GM18907 (cell line): ENCODE results near the gene SAP30BP.
A peak's percentile ranks its signal among the peaks of the same experiment; 100 is the strongest.

ENCODE experiments used
- ATAC-seq: cut with Tn5 transposase; IDR thresholded peaks from one replicate; pipeline ENCODE4 v1.9.1; 2021; ENCODE audit warnings: mild to moderate bottlenecking, moderate library complexity; ENCODE audit not compliant: unreplicated experiment

SAP30BP gene

GRCh38 chr17:75646638-75646992 lies 20.5 kb upstream of the SAP30BP start:
- no peak for ATAC-seq

- no peak for ATAC-seq
Measured at GRCh38 chr17:75647061-75647460, 20.1 kb upstream of the SAP30BP start.

GRCh38 chr17:75647921-75648320 lies 19.2 kb upstream of the SAP30BP start:
- ATAC-seq, result no peak

GRCh38 chr17:75649687-75650086 lies 17.5 kb upstream of the SAP30BP start:
- ATAC-seq, result no peak

- no peak for ATAC-seq
Measured at GRCh38 chr17:75650874-75651273, 16.3 kb upstream of the SAP30BP start.

- ATAC-seq, result no peak
Measured at GRCh38 chr17:75652341-75652740, 14.8 kb upstream of the SAP30BP start.

- ATAC-seq, result no peak
Measured at GRCh38 chr17:75652934-75653549, 14.1 kb upstream of the SAP30BP start.

- ATAC-seq, result no peak
Measured at GRCh38 chr17:75654176-75654575, 13.0 kb upstream of the SAP30BP start.

GRCh38 chr17:75658237-75658636 lies 8.9 kb upstream of the SAP30BP start:
- ATAC-seq, result no peak

- no peak for ATAC-seq
Measured at GRCh38 chr17:75661531-75661930, 5.6 kb upstream of the SAP30BP start.

- no peak for ATAC-seq
Measured at GRCh38 chr17:75662511-75662910, 4.6 kb upstream of the SAP30BP start.

- peak; percentile 57 for ATAC-seq
Measured at GRCh38 chr17:75664099-75664549, 3.0 kb upstream of the SAP30BP start.

GRCh38 chr17:75665981-75666380 lies 1.2 kb upstream of the SAP30BP start:
- ATAC-seq, result no peak

- no peak for ATAC-seq
Measured at GRCh38 chr17:75667825-75668224, 687 bp downstream of the SAP30BP start.

- ATAC-seq, result no peak
Measured at GRCh38 chr17:75668489-75668888, 1.4 kb downstream of the SAP30BP start.

- ATAC-seq, result no peak
Measured at GRCh38 chr17:75670868-75671267, 3.7 kb downstream of the SAP30BP start.

- ATAC-seq, result no peak
Measured at GRCh38 chr17:75672011-75672410, 4.9 kb downstream of the SAP30BP start.

GRCh38 chr17:75673487-75673886 lies 6.3 kb downstream of the SAP30BP start:
- no peak for ATAC-seq

- ATAC-seq, result no peak
Measured at GRCh38 chr17:75676461-75676860, 9.3 kb downstream of the SAP30BP start.

- ATAC-seq, result no peak
Measured at GRCh38 chr17:75679706-75680211, 12.6 kb downstream of the SAP30BP start.

GRCh38 chr17:75680431-75680830 lies 13.3 kb downstream of the SAP30BP start:
- ATAC-seq, result no peak

- ATAC-seq, result no peak
Measured at GRCh38 chr17:75681289-75681688, 14.2 kb downstream of the SAP30BP start.

GRCh38 chr17:75683583-75683982 lies 16.4 kb downstream of the SAP30BP start:
- ATAC-seq, result no peak
